Measurements from ENCODE around the gene MAP7D2.
"Not testable (repeated sequence)": the region's sequence is repeated elsewhere in the genome, so short reads cannot be mapped to it uniquely, and the experiment has no call there.

- TF ChIP-seq, protein P1, sequence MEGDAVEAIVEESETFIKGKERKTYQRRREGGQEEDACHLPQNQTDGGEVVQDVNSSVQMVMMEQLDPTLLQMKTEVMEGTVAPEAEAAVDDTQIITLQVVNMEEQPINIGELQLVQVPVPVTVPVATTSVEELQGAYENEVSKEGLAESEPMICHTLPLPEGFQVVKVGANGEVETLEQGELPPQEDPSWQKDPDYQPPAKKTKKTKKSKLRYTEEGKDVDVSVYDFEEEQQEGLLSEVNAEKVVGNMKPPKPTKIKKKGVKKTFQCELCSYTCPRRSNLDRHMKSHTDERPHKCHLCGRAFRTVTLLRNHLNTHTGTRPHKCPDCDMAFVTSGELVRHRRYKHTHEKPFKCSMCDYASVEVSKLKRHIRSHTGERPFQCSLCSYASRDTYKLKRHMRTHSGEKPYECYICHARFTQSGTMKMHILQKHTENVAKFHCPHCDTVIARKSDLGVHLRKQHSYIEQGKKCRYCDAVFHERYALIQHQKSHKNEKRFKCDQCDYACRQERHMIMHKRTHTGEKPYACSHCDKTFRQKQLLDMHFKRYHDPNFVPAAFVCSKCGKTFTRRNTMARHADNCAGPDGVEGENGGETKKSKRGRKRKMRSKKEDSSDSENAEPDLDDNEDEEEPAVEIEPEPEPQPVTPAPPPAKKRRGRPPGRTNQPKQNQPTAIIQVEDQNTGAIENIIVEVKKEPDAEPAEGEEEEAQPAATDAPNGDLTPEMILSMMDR (IDR thresholded peaks at IDR 0.05): peak in 1 of 6 experiments; percentile 29
- not testable (repeated sequence) for TF ChIP-seq POLR2A (IDR thresholded peaks at IDR 0.05)
Observed at GRCh38 chrX:20127440-20127839, 10.7 kb upstream of the MAP7D2 start.
